ENCODE data around the gene CDKAL1.

The CDKAL1 gene

DNA sequence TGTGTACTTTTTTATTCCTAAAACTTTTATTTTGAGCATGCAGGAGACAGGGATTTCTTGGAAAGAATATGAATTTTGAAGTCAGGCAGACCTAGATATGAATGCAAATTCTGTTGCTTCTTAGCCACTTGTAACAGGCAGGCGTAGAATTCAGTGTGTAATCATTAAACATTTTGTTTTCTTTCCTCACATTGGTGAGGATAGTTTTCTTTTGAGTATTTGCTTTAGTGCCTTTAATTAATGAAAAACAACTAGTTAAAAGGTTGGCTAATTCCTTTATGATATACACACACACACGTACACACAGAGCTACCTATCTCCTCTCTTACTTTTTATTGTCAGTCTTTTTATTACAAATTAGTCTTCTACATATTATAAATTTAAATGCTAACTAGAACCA, 342.3 kb downstream of the CDKAL1 start:
- Histone ChIP-seq H3K4me3 (ENCODE audit: low read length, poor library complexity, severe bottlenecking) (no peak overlapping the region), H2AFZ (ENCODE audit: low read length) (no peak overlapping the region), H3K36me3 (ENCODE audit: insufficient read depth, low read length) (no peaks in the 10 kb centered on the region), H3K9me3 (ENCODE audit: insufficient read depth, low read depth, low read length) (no peaks in the 10 kb centered on the region), H3K4me1 (ENCODE audit: insufficient read depth, low read length, poor library complexity, severe bottlenecking) (peaks cover 22% of the 10 kb centered on the region), H3K9me2 (replicated peaks; ENCODE audit: low read depth, low read length) (no peaks in the 10 kb centered on the region), H4K20me1 (ENCODE audit: insufficient read depth, low read length, poor library complexity, severe bottlenecking) (no peaks in the 10 kb centered on the region), H3K9ac (ENCODE audit: low read depth, low read length, poor library complexity, severe bottlenecking) (peak overlapping the region; percentile 27), H3F3A (ENCODE audit: low read depth) (no peaks in the 10 kb centered on the region), H3K4me2 (ENCODE audit: low read depth, low read length, poor library complexity, severe bottlenecking) (no peak overlapping the region), H3K27me3 (ENCODE audit: insufficient read depth, low read length, poor library complexity, severe bottlenecking) (no peaks in the 10 kb centered on the region), H3K79me2 (ENCODE audit: insufficient read depth, low read length) (0 out of 2 replicates have a peak, but pooled peaks cover 3% of the 10 kb centered on the region)
- no peak for TF ChIP-seq EZH2phosphoT487 (IDR thresholded peaks at IDR 0.05; ENCODE audit: borderline replicate concordance)
- TF ChIP-seq, protein P1, sequence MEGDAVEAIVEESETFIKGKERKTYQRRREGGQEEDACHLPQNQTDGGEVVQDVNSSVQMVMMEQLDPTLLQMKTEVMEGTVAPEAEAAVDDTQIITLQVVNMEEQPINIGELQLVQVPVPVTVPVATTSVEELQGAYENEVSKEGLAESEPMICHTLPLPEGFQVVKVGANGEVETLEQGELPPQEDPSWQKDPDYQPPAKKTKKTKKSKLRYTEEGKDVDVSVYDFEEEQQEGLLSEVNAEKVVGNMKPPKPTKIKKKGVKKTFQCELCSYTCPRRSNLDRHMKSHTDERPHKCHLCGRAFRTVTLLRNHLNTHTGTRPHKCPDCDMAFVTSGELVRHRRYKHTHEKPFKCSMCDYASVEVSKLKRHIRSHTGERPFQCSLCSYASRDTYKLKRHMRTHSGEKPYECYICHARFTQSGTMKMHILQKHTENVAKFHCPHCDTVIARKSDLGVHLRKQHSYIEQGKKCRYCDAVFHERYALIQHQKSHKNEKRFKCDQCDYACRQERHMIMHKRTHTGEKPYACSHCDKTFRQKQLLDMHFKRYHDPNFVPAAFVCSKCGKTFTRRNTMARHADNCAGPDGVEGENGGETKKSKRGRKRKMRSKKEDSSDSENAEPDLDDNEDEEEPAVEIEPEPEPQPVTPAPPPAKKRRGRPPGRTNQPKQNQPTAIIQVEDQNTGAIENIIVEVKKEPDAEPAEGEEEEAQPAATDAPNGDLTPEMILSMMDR (conservative IDR thresholded peaks at IDR 0.05; ENCODE audit: low read length): no peak

DNA sequence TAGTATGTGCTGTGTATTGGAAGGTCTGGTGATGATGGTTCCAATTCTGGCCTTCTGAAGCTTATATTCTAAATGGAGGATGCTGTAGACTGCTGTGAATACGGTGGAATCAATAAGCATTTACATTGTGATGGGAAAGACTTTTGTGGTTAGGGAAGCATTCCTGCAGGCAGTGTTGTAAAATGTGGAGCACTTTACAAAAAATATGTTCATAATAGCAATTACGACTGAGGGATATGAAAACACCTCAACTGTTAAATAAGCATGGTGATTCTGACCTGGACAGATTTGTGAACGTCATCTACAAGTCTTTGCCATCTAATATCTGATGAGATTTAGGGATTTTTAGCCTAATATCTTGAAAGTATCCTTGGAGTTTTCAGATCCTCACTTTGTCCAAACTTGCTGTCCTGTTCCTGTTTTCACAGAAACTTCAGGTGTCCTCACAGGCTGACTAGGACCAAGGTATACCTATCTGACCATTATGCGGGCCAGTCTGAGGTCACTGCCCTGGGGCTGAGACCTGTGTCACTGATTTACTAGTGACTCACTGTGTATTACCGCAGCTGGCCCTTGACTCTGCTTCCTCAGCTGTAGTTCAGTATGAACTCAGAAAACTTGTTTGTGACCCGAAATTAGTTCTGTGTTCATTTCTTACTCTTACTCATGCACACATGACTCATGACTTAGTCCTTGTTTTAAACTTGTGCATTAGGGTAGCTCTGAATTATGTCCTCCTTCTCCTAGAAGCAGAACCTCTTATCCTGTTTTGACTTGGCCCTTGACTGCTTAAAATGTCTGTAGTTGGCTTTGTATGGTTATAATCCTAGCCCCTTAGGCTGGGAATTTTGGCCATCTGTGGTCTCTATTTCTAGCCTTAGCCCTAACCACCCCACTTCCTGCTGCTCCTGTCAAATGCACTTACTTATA, 343.0 kb downstream of the CDKAL1 start:
- Histone ChIP-seq H3K9me2 (replicated peaks; ENCODE audit: low read depth, low read length) (no peaks in the 10 kb centered on the region), H4K20me1 (ENCODE audit: insufficient read depth, low read length, poor library complexity, severe bottlenecking) (no peaks in the 10 kb centered on the region), H3K36me3 (ENCODE audit: insufficient read depth, low read length) (peaks cover 5% of the 10 kb centered on the region; the same call in 1 of the 2 replicates), H2AFZ (ENCODE audit: low read length) (no peak overlapping the region), H3F3A (ENCODE audit: low read depth) (no peaks in the 10 kb centered on the region), H3K4me2 (ENCODE audit: low read depth, low read length, poor library complexity, severe bottlenecking) (no peak overlapping the region), H3K9ac (ENCODE audit: low read depth, low read length, poor library complexity, severe bottlenecking) (no peak overlapping the region), H3K27me3 (ENCODE audit: insufficient read depth, low read length, poor library complexity, severe bottlenecking) (no peaks in the 10 kb centered on the region), H3K4me3 (ENCODE audit: low read length, poor library complexity, severe bottlenecking) (no peak overlapping the region), H3K9me3 (ENCODE audit: insufficient read depth, low read depth, low read length) (no peaks in the 10 kb centered on the region), H3K79me2 (ENCODE audit: insufficient read depth, low read length) (0 out of 2 replicates have a peak, but pooled peaks cover 3% of the 10 kb centered on the region), H3K4me1 (ENCODE audit: insufficient read depth, low read length, poor library complexity, severe bottlenecking) (peaks cover 22% of the 10 kb centered on the region)
- TF ChIP-seq, protein P1 (conservative IDR thresholded peaks at IDR 0.05; ENCODE audit: low read length): no peak
- no peak for TF ChIP-seq EZH2phosphoT487 (IDR thresholded peaks at IDR 0.05; ENCODE audit: borderline replicate concordance)

DNA sequence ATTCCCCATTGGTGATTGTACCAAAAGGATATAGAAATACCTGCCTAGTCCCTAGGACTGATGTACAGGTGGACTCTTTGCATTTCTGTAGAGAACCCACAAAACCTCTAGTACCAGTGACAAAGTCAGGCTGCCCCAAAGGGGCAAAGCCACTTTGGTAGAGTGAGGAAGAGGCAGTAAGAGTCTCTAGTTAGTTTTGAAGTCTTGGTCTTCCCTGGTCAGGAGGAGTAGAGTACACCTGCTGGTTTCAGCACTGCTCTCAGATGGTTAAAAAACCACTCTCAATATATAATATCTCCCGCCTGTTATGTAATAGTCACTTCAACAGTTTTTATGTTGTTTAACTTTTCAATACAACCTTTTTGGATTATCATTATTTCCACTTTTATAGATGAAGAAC, 344.9 kb downstream of the CDKAL1 start:
- Histone ChIP-seq H3K9me2 (replicated peaks; ENCODE audit: low read depth, low read length) (no peaks in the 10 kb centered on the region), H3K4me2 (ENCODE audit: low read depth, low read length, poor library complexity, severe bottlenecking) (no peak overlapping the region), H3K79me2 (ENCODE audit: insufficient read depth, low read length) (0 out of 2 replicates have a peak, but pooled peaks cover 3% of the 10 kb centered on the region), H4K20me1 (ENCODE audit: insufficient read depth, low read length, poor library complexity, severe bottlenecking) (no peaks in the 10 kb centered on the region), H3K4me3 (ENCODE audit: low read length, poor library complexity, severe bottlenecking) (no peak overlapping the region), H3F3A (ENCODE audit: low read depth) (no peaks in the 10 kb centered on the region), H3K4me1 (ENCODE audit: insufficient read depth, low read length, poor library complexity, severe bottlenecking) (peaks cover 19% of the 10 kb centered on the region), H3K36me3 (ENCODE audit: insufficient read depth, low read length) (peaks cover 14% of the 10 kb centered on the region; the same call in 1 of the 2 replicates), H3K9me3 (ENCODE audit: insufficient read depth, low read depth, low read length) (no peaks in the 10 kb centered on the region), H3K9ac (ENCODE audit: low read depth, low read length, poor library complexity, severe bottlenecking) (no peak overlapping the region), H3K27me3 (ENCODE audit: insufficient read depth, low read length, poor library complexity, severe bottlenecking) (no peaks in the 10 kb centered on the region), H2AFZ (ENCODE audit: low read length) (no peak overlapping the region)
- TF ChIP-seq, protein P1 (conservative IDR thresholded peaks at IDR 0.05; ENCODE audit: low read length): no peak
- TF ChIP-seq EZH2phosphoT487 (IDR thresholded peaks at IDR 0.05; ENCODE audit: borderline replicate concordance): no peak
